ENCODE results near the gene KCTD19. TPM values are rescaled to one million over a fixed set of nuclear protein-coding genes. Genes with fewer than 3 reads are reported as not detected.

Gene KCTD19
- total RNA-seq, 6 experiments from 2014 or later = not detected

- no peak for DNase-seq
- Mint-ChIP-seq H3K4me3 (no peak overlapping the region), H3K36me3 (ENCODE audit: low read depth) (peaks cover 13% of the 10 kb centered on the region), H3K9me3 (no peaks in the 10 kb centered on the region), H3K27ac (no peak overlapping the region), H3K4me1 (ENCODE audit: low read depth) (peaks cover 31% of the 10 kb centered on the region), H3K27me3 (ENCODE audit: insufficient read depth) (peaks cover 6% of the 10 kb centered on the region)
- no peak for TF ChIP-seq CTCF (IDR thresholded peaks at IDR 0.05)
Measured at GRCh38 chr16:67281536-67282446, 44.8 kb downstream of the KCTD19 start.

GRCh38 chr16:67280090-67281015 lies 46.2 kb downstream of the KCTD19 start:
- Mint-ChIP-seq H3K36me3 (ENCODE audit: low read depth) (peaks cover 13% of the 10 kb centered on the region), H3K27ac (peak overlapping the region; percentile 42; the same call in 1 of the 2 replicates), H3K4me3 (peak overlapping the region; percentile 17; the same call in 1 of the 2 replicates), H3K27me3 (ENCODE audit: insufficient read depth) (peaks cover 4% of the 10 kb centered on the region; the same call in 1 of the 2 replicates), H3K9me3 (no peaks in the 10 kb centered on the region), H3K4me1 (ENCODE audit: low read depth) (peaks cover 39% of the 10 kb centered on the region)
- no peak for DNase-seq
- TF ChIP-seq CTCF (IDR thresholded peaks at IDR 0.05) = no peak

DNA sequence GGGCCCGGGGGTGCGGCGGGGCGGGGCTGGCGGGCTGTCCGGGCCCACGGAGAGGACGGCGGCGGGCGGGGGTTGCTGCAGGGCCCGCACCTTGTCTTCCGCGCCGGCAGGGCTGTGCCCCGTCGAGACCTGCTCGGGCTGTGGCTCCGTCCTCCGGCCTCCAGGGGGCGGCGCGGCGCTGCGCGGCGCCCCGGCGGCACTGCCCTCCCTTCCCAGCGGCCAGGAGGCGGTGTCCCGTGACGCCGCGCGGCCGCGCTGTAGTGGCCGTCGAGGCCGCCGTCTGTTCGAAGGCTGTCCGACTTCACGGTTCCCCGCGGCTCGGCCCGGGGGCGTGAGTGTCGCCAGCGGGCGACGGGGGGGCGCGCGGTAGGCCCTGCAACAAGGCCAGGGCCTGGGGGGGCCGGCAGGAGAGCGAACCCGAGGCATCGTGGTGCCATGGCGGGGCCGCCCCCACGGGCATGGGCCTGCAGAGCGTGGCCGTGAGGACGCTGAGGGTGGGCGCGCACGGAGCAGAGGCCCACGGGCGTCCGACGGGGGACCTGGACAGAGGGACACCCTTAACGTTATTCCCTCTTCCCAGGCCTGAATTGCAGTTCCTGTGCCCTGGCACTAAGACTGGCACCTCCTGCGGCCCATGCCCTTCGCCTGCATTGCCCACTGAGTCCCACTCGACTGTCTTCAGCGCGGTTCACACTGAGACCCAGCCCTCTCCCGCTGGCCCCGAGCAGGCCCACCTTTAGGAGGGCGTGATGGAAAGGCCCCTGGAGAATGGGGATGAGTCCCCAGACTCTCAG lies 47.0 kb downstream of the KCTD19 start, which contains the start of gene PLEKHG4:
TSS of gene PLEKHG4 (plus strand) at position 237 of the 794 bp plus-strand sequence. CDS start at position 750, 513 bp downstream.
- peaks cover 13% of the 10 kb centered on the region for H3K36me3 Mint-ChIP-seq (ENCODE audit: low read depth)
- peak within 1 kb of the TSS; percentile 86 for H3K4me3 Mint-ChIP-seq
- H3K9me3 Mint-ChIP-seq = no peaks in the 10 kb centered on the region
- H3K27ac Mint-ChIP-seq = peak within 1 kb of the TSS; percentile 99
- peak; percentile 36 for DNase-seq
- peaks cover 4% of the 10 kb centered on the region; the same call in 1 of the 2 replicates for H3K27me3 Mint-ChIP-seq (ENCODE audit: insufficient read depth)
- H3K4me1 Mint-ChIP-seq (ENCODE audit: low read depth) = peaks cover 39% of the 10 kb centered on the region
- peak; percentile 78 for TF ChIP-seq CTCF (IDR thresholded peaks at IDR 0.05)

DNA sequence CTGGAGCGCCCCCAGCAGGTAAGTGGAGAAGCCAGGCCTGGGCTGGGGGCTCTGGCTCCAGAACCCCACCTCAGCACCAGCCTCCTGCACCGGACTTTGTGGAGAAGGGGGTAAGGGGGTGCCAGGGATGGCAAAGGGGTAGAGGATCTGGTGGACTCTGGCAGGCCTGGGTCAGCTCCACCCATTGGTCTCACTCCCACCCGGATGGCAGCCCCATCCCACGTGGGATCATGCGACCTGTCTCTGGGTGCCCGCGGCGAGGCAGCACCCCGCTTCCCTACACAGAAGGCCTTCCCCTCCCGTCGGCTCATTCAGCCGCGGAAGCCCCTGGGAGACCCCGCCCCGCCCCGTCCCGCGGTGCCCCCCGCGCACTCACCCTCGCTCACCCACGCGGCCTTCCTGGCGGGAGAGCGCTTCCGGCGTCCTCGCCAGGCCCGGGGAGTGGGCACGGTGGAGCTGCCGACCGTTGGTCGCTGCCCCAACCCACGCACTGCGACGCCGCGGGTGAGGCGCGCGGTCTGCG lies 47.7 kb downstream of the KCTD19 start:
- H3K27ac Mint-ChIP-seq = peak overlapping the region; percentile 99
- H3K27me3 Mint-ChIP-seq (ENCODE audit: insufficient read depth) = peaks cover 4% of the 10 kb centered on the region; the same call in 1 of the 2 replicates
- H3K4me3 Mint-ChIP-seq = peak overlapping the region; percentile 86
- no peak for DNase-seq
- peaks cover 13% of the 10 kb centered on the region for H3K36me3 Mint-ChIP-seq (ENCODE audit: low read depth)
- peaks cover 39% of the 10 kb centered on the region for H3K4me1 Mint-ChIP-seq (ENCODE audit: low read depth)
- TF ChIP-seq CTCF (IDR thresholded peaks at IDR 0.05) = no peak
- no peaks in the 10 kb centered on the region for H3K9me3 Mint-ChIP-seq
